GM18909 (cell line): ENCODE results near the gene USP32.
"Not testable (repeated sequence)": the region's sequence is repeated elsewhere in the genome, so short reads cannot be mapped to it uniquely, and the experiment has no call there.

Source experiments
- ATAC-seq: cut with Tn5 transposase; IDR thresholded peaks from one replicate; pipeline ENCODE4 v1.9.1; 2021; ENCODE audit warnings: mild to moderate bottlenecking; ENCODE audit not compliant: unreplicated experiment, poor library complexity

The USP32 gene

DNA sequence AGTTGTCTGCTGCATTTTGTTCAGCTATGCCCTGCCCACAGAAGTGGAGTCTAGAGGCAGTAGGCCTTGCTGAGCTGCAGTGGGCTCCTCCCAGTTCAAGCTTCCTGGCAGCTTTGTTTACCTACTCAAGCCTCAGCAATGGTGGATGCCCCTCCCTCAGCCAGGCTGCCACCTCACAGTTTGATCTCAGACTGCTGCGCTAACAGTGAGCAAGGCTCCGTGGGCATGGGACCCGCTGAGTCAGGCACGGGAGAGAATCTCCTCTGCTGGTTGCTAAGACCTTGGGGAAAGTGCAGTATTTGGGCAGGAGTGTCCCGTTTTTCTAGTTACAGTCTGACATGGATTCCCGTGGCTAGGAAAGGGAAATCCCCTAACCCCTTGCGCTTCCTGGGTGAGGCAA lies 49.4 kb downstream of the USP32 start:
- not testable (repeated sequence) for ATAC-seq

DNA sequence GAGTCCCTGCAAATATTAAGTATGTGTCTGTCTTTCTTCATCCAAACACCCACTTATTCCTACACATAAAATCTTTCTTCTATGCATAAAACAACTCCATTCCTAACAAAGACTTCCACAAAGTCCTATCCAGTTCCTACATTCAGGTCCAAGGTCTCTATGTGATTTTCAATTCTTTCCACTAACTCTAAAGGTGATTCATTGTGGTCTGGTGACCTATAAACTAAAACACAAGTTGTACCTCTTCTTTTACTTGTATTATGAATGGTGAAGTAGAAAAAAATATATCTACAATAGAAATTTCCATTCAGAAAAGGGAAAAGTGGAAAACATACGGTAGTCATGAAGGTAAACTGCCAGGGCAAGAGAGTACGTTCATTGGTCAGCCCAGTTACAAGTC lies 56.6 kb downstream of the USP32 start:
- ATAC-seq: no peak

DNA sequence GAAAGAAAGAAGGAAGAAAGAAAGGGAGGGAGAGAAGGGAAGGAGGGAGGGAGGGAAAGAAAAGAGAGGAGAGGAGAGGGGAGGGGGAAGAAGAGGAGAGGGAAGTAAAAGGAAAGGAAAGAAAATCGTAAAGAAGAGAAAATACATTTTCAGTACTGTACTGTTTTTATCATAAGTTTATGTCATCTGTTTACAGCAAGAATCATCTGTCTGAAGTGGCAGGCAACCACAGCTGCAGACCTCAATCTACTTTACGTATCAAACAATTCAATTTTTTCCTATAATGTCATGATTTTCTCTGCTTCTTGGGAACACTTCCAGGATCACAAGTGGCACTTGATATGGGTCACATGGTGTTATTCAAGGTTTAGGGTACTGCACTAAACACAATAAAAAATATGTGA lies 58.3 kb downstream of the USP32 start:
- ATAC-seq: no peak

DNA sequence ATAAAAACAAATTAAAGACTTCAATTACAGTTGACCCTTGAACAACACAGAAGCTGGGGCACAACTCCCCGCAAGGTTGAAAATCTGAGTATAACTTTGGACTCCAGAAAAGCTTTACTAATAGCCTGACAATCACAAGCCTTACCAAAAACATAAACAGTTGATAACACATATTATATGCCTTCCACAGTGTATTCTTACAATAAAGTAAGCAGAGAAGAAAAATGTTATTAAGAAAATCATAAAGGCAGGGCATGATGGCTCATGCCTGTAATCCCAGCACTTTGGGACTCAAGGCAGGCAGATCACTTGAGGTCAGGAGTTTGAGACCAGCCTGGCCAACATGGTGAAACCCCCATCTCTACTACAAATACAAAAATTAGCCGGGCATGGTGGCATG lies 58.9 kb downstream of the USP32 start:
- not testable (repeated sequence) for ATAC-seq

DNA sequence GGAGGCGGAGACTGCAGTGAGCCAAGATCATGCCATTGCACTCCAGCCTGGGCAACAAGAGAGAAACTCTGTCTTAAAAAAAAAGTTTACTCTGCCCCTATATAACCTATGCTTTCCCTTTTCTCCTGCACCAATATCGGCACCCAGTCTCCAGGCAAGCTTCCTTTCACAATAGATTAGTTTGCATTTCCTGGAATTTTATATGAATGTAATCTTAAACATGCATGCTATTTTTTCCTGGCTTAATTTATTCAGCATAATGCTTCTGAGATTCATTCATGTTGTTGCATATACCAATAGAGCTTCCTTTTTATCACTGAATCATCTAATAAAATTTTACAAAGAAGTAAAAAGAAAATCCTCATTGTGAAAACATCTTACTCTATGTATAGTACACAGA lies 59.4 kb downstream of the USP32 start:
- no peak for ATAC-seq

DNA sequence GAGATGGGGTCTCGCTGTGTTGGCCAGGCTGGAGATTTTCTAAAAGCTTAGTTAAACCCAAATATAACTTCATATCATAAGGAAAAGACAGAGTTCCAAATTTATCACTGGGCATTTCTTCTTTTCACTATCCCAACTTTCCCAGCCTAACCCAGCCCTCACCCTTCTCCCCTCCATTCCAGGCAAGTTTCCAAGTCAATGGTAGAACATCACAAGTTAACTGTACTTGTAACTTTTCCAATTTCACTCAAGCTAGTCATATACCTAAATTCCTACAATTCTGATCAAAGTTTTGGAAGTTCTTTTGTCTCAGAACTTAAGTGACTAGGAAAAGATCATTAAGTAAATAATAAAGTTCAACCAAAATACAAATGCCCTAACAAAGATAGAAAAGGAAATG lies 61.2 kb downstream of the USP32 start:
- no peak for ATAC-seq

DNA sequence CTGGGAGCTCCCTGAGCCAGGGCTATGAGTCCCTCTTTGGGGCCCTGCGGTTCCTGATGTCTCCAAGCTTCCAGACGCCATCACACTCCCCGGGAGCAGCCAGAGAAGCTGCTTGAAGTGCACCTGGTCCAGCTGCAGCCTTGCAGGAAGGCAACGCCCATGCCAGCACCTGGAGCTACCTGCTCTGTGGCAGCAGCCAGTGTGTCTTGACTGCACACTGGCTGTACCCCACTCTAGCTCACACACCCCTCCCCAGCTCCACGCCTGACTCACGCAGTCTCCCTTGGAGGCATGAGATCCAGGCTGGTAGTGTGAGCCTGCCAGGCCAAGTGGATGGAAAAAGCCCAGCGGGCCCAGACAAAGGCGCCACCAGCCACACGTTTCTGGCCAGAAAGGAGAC lies 63.3 kb downstream of the USP32 start:
- ATAC-seq: no peak

DNA sequence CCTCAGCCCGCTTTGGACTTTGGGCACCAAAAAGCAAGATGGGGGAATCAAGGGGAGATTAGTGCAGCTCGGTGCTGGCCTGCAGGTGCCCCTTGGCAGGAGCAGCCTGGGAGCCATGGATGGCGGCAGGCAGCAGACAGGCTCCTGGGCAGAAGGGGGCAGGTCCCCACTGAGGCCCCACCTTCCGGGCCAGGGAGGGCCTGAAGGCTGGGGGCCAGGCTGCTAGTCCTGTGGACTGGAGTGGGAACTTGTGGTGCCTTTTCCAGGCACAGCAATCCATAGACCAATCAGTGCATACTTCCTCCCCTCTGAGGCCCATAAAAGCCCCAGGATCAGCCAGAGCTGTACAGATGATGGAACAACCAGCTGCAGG lies 64.0 kb downstream of the USP32 start:
- ATAC-seq: no peak

DNA sequence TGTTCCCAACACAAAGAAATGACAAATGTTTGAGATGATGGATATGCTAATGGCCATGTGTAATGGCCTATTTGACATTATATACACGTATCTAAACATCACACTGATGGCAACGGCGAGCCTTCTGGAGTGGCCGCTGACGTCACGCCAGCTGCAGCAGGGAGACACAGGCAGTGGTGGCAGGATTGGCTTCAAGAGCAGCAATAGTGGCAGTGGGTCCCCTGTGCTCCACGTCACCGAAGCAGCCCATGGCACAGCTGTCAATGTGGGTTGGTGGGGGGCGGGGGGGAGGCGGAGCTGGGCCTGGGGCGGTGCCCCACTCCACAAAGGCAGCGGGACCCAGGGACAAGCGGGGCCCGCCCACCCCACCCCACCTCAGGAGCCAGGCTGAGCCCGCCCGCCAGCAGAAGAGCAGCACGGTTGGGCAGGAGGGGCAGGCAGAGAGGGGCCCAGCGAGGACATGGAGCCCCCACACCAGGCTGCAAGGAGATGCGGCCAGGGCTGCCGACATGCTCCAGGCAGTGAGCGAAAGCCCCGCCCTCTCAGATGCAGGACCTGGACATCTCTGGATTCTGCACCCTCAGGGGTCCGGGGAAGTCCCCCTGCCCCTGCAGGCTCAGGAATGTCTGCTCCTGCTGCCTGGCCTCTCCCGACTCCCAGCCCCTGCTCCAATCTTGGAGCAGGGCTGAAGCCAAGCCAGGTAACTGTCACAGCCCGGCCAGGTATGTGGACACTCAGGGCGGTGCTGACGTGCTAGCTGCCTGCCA lies 64.6 kb downstream of the USP32 start:
- no peak for ATAC-seq

DNA sequence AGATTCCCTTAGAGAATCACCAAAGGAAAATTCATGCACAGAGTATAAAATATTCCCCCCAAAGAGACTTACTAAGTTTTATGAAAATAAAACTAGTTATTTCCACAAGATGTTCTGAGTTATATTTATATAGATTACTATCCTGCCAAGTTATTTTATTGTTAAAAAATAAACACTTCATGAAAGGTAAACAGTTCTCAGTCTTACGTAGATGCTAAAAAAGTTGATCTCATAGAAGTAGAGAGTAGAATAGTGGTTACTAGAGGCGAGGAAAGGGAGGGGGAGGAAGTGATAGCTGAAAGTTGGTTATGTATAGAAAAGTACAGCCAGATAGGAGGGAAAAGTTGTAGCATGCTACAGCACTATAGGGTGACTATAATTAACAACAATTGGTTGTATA lies 65.2 kb downstream of the USP32 start:
- no peak for ATAC-seq

DNA sequence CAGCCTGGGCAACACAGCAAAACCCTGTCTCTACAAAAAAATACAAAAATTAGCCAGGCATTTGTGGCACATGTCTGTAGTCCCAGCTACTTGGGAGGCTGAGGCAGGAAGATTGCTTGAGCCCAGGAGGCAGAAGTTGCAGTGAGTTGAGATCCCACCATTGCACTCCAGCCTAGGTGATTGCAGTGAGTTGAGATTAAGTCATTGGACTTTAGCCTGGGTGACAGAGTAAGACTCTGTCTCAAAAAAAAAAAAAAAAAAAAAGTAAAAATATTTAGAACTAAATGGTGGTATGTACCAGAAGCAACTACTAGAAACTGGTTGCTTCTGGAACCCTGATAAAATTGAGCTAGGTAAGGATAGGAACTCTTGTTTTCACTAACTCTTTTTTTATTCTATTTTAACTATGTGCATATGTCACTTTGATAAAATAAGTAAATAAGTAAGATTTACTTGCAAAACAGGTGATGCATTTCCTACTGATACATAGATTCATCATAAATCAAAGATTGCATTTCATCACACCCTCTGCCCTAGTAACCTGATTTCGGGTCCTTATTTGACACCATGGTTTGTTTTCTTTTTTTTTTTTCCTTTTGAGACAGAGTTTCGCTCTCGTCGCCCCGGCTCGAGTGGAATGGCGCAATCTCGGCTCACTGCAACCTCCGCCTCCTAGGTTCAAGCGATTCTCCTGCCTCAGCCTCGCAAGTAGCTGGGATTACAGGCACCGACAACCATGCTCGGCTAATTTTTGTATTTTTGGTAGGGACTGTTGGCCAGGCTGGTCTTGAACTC lies 66.0 kb downstream of the USP32 start:
- ATAC-seq: no peak

DNA sequence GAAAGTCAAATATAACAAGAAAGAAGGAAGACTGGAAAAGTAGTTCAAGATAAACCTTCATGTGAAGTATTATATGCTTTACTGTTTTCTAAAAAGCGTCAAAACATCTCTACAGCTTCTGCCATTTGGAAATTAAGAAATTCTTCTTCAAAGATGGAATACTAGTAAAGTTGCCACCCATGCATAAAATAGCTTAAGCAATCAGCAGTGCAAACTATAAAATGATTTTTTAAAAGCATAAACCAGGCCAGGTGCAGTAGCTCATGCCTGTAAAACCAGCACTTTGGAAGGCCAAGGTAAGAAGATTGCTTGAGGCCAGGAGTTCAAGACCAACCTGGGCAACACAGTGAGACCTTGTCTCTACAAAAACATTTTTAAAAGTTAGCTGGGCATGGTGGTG lies 68.2 kb downstream of the USP32 start:
- ATAC-seq: no peak

DNA sequence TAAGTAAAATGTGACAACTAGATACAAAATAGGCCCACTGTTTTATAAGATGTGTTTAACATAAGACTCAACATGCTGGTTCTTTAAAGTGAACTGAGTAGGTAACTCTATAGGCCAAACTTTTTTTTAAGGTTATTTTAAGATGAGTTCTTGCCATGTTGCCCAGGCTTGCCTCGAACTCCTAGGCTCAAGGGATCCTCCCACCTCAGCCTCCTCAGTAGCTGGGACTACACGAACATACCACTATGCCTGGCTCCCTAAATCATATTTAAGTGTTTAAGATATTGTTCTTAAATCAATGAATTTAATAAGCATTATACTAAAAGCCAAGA lies 69.9 kb downstream of the USP32 start:
- no peak for ATAC-seq

DNA sequence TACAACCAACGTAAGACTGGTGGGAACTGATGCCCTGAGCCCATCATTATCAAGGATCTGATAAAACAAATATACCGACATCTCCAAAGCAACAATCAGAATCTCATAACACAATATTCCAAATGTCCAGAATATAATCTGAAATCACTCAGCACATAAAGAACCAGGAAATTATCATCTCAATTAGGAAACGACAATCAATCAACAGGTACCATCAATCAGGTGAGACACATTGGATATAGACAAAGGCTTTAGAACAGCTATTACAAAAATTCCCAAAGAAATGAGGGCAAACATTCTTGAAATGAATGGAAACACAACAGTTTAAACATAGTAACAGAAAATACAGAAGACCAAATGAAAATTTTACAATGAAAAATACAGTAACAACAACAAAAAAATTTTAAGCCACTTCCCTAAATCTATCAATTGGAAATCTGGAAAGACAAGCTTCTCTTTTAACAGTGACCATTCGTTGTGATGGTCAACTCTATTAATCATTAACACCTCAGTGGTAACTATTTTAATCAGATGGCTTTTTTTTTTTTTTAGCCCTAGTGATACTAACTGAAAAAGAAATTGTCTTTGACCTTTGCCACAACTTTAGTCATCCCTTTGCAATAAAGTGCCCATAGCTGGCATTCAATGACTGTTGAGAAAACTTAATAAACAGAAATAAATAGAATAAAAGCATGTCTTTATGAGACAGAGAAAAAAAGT lies 70.4 kb downstream of the USP32 start:
- ATAC-seq: no peak

DNA sequence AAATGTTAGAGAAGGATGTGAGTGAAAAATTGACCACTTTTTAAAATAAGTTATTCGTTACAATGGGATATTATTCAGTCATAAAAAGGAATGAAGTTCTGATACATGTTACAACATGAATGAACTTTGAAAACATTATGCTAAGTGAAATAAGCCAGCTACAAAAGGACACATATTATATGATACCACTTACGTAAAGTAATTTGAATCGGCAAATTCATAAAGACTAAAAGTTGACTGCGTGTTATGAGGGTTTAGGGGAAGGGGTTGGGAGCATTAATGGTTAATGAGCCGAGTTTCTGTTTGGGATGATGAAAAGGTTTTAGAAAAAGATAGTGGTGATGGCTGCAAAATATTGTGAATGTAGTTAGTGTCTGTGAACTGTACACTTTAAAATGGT lies 73.1 kb downstream of the USP32 start:
- no peak for ATAC-seq

DNA sequence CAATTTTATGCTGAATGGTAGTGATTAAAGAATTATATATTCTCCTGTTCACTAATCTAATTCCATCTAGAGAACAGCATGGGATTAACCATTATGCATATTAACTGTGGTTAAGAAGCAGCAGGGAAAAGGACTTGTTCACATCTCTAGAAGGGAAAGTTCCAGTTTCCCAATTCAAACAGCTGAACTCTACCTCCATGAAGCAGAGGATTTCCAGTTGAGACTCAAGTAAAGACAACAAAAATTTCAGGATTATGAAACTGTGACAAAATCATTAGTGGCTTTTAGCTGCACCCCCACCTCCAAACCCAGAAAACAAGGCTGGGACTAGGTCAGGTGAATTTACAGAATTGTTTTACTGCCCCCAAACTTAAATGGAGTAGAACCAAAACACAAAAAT lies 73.6 kb downstream of the USP32 start:
- ATAC-seq: no peak

DNA sequence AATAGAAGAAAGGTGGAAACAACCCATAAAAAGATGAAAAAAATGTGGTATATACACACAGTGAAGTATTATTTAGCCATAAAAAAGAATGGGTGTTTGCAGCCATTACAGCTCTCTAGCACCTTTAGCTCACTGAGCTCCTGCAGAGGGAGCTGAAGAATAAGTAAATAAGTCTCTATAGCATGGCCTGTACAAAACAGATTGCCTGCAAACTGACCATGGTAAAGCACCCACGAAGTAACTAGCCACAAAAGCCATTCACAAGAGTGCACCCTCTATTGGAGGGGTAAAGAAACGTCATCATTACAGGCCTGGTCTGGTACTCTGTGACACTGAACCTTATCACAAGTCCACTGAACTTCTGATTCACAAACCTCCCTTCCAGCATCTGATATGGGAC lies 76.3 kb downstream of the USP32 start:
- ATAC-seq: no peak

DNA sequence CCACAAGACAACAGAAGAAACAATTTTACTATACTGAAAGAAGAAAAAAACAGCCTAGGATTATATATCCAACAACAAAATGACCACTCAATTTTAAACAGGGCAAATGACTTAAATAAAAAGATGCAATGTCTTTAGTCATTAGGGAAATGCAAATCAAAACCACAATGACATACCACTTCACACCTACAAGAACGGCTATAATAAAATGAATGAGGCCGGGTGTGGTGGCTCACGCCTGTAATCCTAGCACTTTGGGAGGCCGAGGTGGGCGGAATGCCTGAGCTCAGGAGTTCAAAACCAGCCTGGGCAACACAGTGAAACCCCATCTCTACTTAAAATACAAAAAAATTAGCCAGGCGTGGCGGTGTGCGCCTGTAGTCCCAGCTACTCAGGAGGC lies 77.0 kb downstream of the USP32 start:
- not testable (repeated sequence) for ATAC-seq

DNA sequence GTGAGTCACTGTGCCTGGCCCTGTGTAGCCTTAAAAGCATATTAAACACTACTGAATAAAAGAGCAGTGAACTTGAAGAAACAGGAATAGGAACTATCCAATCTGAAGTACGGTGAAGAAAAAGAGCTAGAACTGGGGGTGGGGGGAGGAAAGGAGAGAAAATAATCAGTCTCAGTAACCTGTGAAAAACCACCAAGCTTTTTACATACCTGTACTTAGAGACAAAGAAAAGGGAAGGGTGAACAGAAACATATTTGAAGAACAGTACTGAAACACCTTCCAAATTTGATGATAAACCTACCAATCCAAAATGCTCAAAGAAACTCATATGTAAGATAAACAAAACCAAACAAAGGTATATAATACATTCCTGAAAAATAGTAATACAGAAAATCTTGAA lies 77.5 kb downstream of the USP32 start:
- no peak for ATAC-seq

DNA sequence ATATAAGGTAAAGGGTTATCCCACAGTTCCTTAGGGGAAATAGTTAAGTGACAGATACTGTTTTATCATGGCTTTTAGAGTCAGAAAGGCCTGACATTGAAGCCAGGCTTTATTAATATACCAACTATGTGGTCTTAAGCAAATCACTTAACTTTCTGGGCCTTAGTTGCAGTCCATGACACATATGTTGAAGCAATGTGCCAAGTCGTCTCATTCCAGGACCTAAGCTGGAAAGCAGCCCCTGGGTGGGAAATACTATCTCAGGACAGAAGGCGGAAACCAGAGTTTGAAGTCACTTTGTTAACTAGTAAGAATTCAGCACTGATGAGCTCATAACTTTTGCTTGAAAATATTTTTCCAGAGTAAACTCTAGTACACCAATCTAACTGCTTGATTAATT lies 80.0 kb downstream of the USP32 start:
- no peak for ATAC-seq

DNA sequence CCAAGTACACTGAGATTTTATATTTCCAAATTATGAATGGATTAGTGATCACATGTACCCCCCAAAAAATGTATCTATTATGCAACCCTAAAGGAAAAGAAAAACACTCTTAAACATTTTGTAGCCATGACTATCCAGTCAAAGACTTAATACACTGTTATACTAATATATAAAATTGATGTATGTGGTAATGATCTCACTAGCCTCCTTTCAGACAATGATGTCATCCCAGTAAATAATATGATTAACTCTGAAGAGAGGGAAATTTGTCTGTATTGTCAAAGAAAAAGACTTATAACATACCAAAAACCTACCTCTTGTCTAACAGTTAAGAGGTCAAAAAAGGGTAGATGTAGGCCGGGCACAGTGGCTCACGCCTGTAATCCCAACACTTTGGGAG lies 80.7 kb downstream of the USP32 start:
- ATAC-seq: no peak
